GM21786 (cell line): Measurements from ENCODE around the gene CCDC81.

Experiments used
- ATAC-seq: cut with Tn5 transposase; IDR thresholded peaks from one replicate; pipeline ENCODE4 v1.9.1; 2021; ENCODE audit not compliant: unreplicated experiment

CCDC81 gene

GRCh38 chr11:86438685-86439084 is 64.0 kb downstream of the CCDC81 start:
- no peak for ATAC-seq

- no peak for ATAC-seq
These were observed 65.6 kb downstream of the CCDC81 start for GRCh38 chr11:86440305-86440716.

GRCh38 chr11:86440843-86441242 is 66.2 kb downstream of the CCDC81 start:
- no peak for ATAC-seq

GRCh38 chr11:86442420-86442819 is 67.7 kb downstream of the CCDC81 start:
- no peak for ATAC-seq

- no peak for ATAC-seq
These were observed 68.1 kb downstream of the CCDC81 start for GRCh38 chr11:86442827-86443226.

- peak; percentile 40 for ATAC-seq
These were observed 68.7 kb downstream of the CCDC81 start for GRCh38 chr11:86443415-86443814.

- no peak for ATAC-seq
These were observed 70.3 kb downstream of the CCDC81 start for GRCh38 chr11:86444981-86445380.

- ATAC-seq: no peak
These were observed 71.7 kb downstream of the CCDC81 start for GRCh38 chr11:86446163-86446923.

GRCh38 chr11:86446924-86447285 is 72.2 kb downstream of the CCDC81 start:
- ATAC-seq: no peak

GRCh38 chr11:86447763-86448480 is 73.2 kb downstream of the CCDC81 start:
- no peak for ATAC-seq

GRCh38 chr11:86449993-86450629 is 75.4 kb downstream of the CCDC81 start:
- no peak for ATAC-seq

GRCh38 chr11:86453290-86454030 is 78.8 kb downstream of the CCDC81 start:
- no peak for ATAC-seq

GRCh38 chr11:86456075-86456939 is 81.6 kb downstream of the CCDC81 start:
- peak; percentile 72 for ATAC-seq

- ATAC-seq: no peak
These were observed 83.8 kb downstream of the CCDC81 start for GRCh38 chr11:86458294-86459001.

- ATAC-seq: no peak
These were observed 84.3 kb downstream of the CCDC81 start for GRCh38 chr11:86459002-86459385.

GRCh38 chr11:86459682-86460460 is 85.2 kb downstream of the CCDC81 start:
- no peak for ATAC-seq

- no peak for ATAC-seq
These were observed 86.0 kb downstream of the CCDC81 start for GRCh38 chr11:86460461-86461385.

GRCh38 chr11:86461892-86462291 is 87.2 kb downstream of the CCDC81 start:
- no peak for ATAC-seq
